H1 (cell line): ENCODE data around the gene RIBC1. TPM values are rescaled to one million over a fixed set of nuclear protein-coding genes. Genes with fewer than 3 reads are reported as not detected.
A peak's percentile ranks its signal among the peaks of the same experiment; 100 is the strongest.
"Not testable (repeated sequence)": the region's sequence is repeated elsewhere in the genome, so short reads cannot be mapped to it uniquely, and the experiment has no call there.

Experiments used
- CTCF ChIA-PET: fragments of 300-600 bp; sonication (Branson Sonifier 250); formaldehyde crosslinking; loops from one replicate; lab custom pipeline; 2021; ENCODE audit not compliant: partially characterized antibody; lab: Charles Lee
- POLR2A ChIA-PET: fragments of 300-600 bp; sonication (Branson Sonifier 250); formaldehyde crosslinking; loops from one replicate; lab custom pipeline; 2021; ENCODE audit warnings: inconsistent platforms; ENCODE audit not compliant: partially characterized antibody; lab: Charles Lee
- DNase-seq, 2 experiments: peaks; one replicate each; pipeline versions ENCODE4 v3.0.0 to v3.0.0-alpha.2; 2010 to 2022; ENCODE audit warnings: low spot score in 2 of 2, low read depth in 1 of 2, mixed read lengths in 1 of 2
- FAIRE-seq: peaks from 2 replicates; lab custom pipeline; 2011; peaks lifted over from hg19 to GRCh38; lab: Jason Lieb, UNC
- H2AFZ ChIP-seq: 2 replicates; pipeline ENCODE4 v1.8.1; 2012; ENCODE audit warnings: low read length, inconsistent platforms
- H2AK5ac ChIP-seq: 2 replicates; pipeline ENCODE4 v1.6.1; 2013; ENCODE audit warnings: low read depth, low read length
- H2BK120ac ChIP-seq: replicated peaks from 2 replicates; pipeline ENCODE3; 2013; ENCODE audit warnings: low read depth, low read length, inconsistent platforms
- H2BK12ac ChIP-seq: 2 replicates; pipeline ENCODE4 v1.6.1; 2013; ENCODE audit warnings: low read depth, low read length
- H2BK15ac ChIP-seq: 2 replicates; pipeline ENCODE4 v1.6.1; 2013; ENCODE audit warnings: low read length
- H2BK20ac ChIP-seq: 2 replicates; pipeline ENCODE4 v1.6.1; 2013; ENCODE audit warnings: low read length
- H2BK5ac ChIP-seq: 2 replicates; pipeline ENCODE4 v1.6.1; 2013; ENCODE audit warnings: low read depth, low read length
- H3K14ac ChIP-seq: 2 replicates; pipeline ENCODE4 v1.6.1; 2013; ENCODE audit warnings: inconsistent platforms; ENCODE audit not compliant: insufficient read length
- H3K18ac ChIP-seq: 2 replicates; pipeline ENCODE4 v1.6.1; 2013; ENCODE audit warnings: low read length; ENCODE audit errors: extremely low read depth
- H3K23ac ChIP-seq: 2 replicates; pipeline ENCODE4 v1.6.1; 2013; ENCODE audit warnings: inconsistent platforms; ENCODE audit not compliant: insufficient read length
- H3K23me2 ChIP-seq: 2 replicates; pipeline ENCODE4 v1.6.1; 2013; ENCODE audit warnings: low read depth, low read length
- H3K27ac ChIP-seq: 2 replicates; pipeline ENCODE4 v1.6.1; 2011; ENCODE audit warnings: low read depth, low read length, inconsistent platforms
- H3K27me3 ChIP-seq, 4 experiments: replicated peaks in 1 of 4; 1 replicate in 1 of 4; 2 replicates in 3 of 4; pipeline versions ENCODE4 v1.6.1 to v1.8.1; 2011 to 2013; ENCODE audit warnings: low read length in 3 of 4, mild to moderate bottlenecking in 3 of 4, inconsistent platforms in 2 of 4, mixed read lengths in 2 of 4, moderate library complexity in 1 of 4; ENCODE audit not compliant: control insufficient read depth in 3 of 4, insufficient read depth in 3 of 4; ENCODE audit errors: extremely low read depth in 1 of 4
- H3K36me3 ChIP-seq, 4 experiments: 2 replicates each; pipeline versions ENCODE4 v1.6.1 to v1.8.1; 2011 to 2013; ENCODE audit warnings: mild to moderate bottlenecking in 4 of 4, low read length in 3 of 4, moderate library complexity in 2 of 4, control low read depth in 1 of 4, inconsistent platforms in 1 of 4; ENCODE audit not compliant: insufficient read depth in 4 of 4, control insufficient read depth in 2 of 4
- H3K4ac ChIP-seq: replicated peaks from 2 replicates; pipeline ENCODE3; 2013; ENCODE audit warnings: low read length, low read depth, mixed read lengths, inconsistent platforms; ENCODE audit not compliant: insufficient read length
- H3K4me1 ChIP-seq, 4 experiments: replicated peaks in 1 of 4; 1 replicate in 1 of 4; 2 replicates in 3 of 4; pipeline versions ENCODE4 v1.6.1 to v1.8.1; 2011 to 2013; ENCODE audit warnings: low read length in 3 of 4, inconsistent platforms in 2 of 4, mixed read lengths in 1 of 4; ENCODE audit not compliant: insufficient read depth in 4 of 4, control insufficient read depth in 3 of 4
- H3K4me2 ChIP-seq, 2 experiments: 2 replicates each; pipeline versions ENCODE4 v1.6.1 to v1.8.1; 2011 to 2013; ENCODE audit warnings: low read depth in 2 of 2, low read length in 2 of 2, control low read depth in 1 of 2, inconsistent platforms in 1 of 2, mild to moderate bottlenecking in 1 of 2; ENCODE audit not compliant: insufficient read depth in 1 of 2
- H3K4me3 ChIP-seq, 4 experiments: fragments of 200-600, 300-600 bp in 1 of 4; sonication (generic), shearing (Covaris generic), sonication (Bioruptor Twin) in 1 of 4; 2 replicates each; pipeline versions ENCODE4 v1.5.1 to v1.8.1; 2011 to 2016; ENCODE audit warnings: low read length in 4 of 4, low read depth in 3 of 4, control low read depth in 2 of 4, inconsistent platforms in 2 of 4, mild to moderate bottlenecking in 2 of 4, mixed read lengths in 1 of 4, moderate library complexity in 1 of 4; ENCODE audit not compliant: insufficient read depth in 2 of 4; ENCODE audit errors: extremely low read depth in 1 of 4
- H3K56ac ChIP-seq: replicated peaks from 2 replicates; pipeline ENCODE3; 2013; ENCODE audit warnings: low read depth, mild to moderate bottlenecking, mixed read lengths, low read length, inconsistent platforms; ENCODE audit not compliant: insufficient read length
- H3K79me1 ChIP-seq: 2 replicates; pipeline ENCODE4 v1.6.1; 2013; ENCODE audit warnings: low read depth, low read length, control low read depth
- H3K79me2 ChIP-seq, 2 experiments: 2 replicates each; pipeline versions ENCODE4 v1.6.1 to v1.8.1; 2012 to 2013; ENCODE audit warnings: low read length in 2 of 2, mild to moderate bottlenecking in 2 of 2, inconsistent platforms in 1 of 2; ENCODE audit not compliant: insufficient read depth in 2 of 2, control insufficient read depth in 1 of 2
- H3K9ac ChIP-seq, 4 experiments: replicated peaks in 1 of 4; 1 replicate in 1 of 4; 2 replicates in 3 of 4; pipeline versions ENCODE4 v1.6.1 to v1.8.1; 2011 to 2013; ENCODE audit warnings: low read depth in 3 of 4, low read length in 3 of 4, control low read depth in 2 of 4, mild to moderate bottlenecking in 2 of 4, moderate library complexity in 2 of 4, inconsistent platforms in 1 of 4; ENCODE audit errors: extremely low read depth in 1 of 4
- H3K9me3 ChIP-seq, 2 experiments: 2 replicates each; pipeline versions ENCODE4 v1.6.1 to v1.8.1; 2012 to 2013; ENCODE audit warnings: mild to moderate bottlenecking in 2 of 2, moderate library complexity in 2 of 2, control low read depth in 1 of 2, inconsistent platforms in 1 of 2, low read depth in 1 of 2, low read length in 1 of 2, mixed read lengths in 1 of 2; ENCODE audit not compliant: insufficient read depth in 2 of 2
- H4K20me1 ChIP-seq, 2 experiments: replicated peaks in 1 of 2; 2 replicates each; pipeline versions ENCODE3 to v1.8.1; 2011 to 2013; ENCODE audit warnings: inconsistent platforms in 2 of 2, low read length in 2 of 2, mild to moderate bottlenecking in 1 of 2; ENCODE audit not compliant: insufficient read depth in 2 of 2, control insufficient read depth in 1 of 2
- H4K5ac ChIP-seq: 2 replicates; pipeline ENCODE4 v1.6.1; 2013; ENCODE audit warnings: low read length, low read depth, mixed read lengths, inconsistent platforms; ENCODE audit not compliant: insufficient read length
- H4K8ac ChIP-seq: 2 replicates; pipeline ENCODE4 v1.8.0; 2013; ENCODE audit warnings: mild to moderate bottlenecking, moderate library complexity, low read length, inconsistent platforms; ENCODE audit not compliant: insufficient read depth; ENCODE audit errors: extremely low read depth
- H4K91ac ChIP-seq: replicated peaks from 2 replicates; pipeline ENCODE3; 2013; ENCODE audit warnings: low read length, mixed read lengths, inconsistent platforms; ENCODE audit not compliant: insufficient read length
- WGBS, 2 experiments: shearing (Covaris generic) in 1 of 2; methylation state at CpG; one replicate each; pipeline versions ENCODE4 v1.1.6 to v1.1.7; 2013 to 2015; ENCODE audit warnings: low lambda C conversion rate in 2 of 2, mixed read lengths in 2 of 2, inconsistent platforms in 1 of 2, low coverage in 1 of 2, missing lambda C conversion rate in 1 of 2; ENCODE audit not compliant: insufficient replicate concordance in 2 of 2, insufficient coverage in 1 of 2, insufficient read length in 1 of 2; ENCODE audit errors: extremely low coverage in 1 of 2, missing lambda C conversion rate in 1 of 2; 5-methylcytosine and 5-hydroxymethylcytosine counted together
- polyA plus RNA-seq, 7 experiments: library from polyadenylated mRNA; depleted of rRNA in 3 of 7; stranded (reverse) in 5 of 7; unstranded in 2 of 7; fragments of >200 nt in 5 of 7; fragments of 200-250 nt in 2 of 7; gene quantifications; 1 replicate in 5 of 7; 2 replicates in 1 of 7; 4 replicates in 1 of 7; pipeline versions ENCODE4 v1.2.1 to v1.2.3, GENCODE V29; 2011 to 2013; ENCODE audit warnings: missing spikeins in 2 of 7, mixed read lengths in 2 of 7
- total RNA-seq: library from RNA; stranded (reverse); fragmentation: NEBNext Ultra II Directional; extraction: Animal tissue kit (Norgen Biotek cat#: 25700); gene quantifications from 2 replicates; pipeline ENCODE4 v1.2.1, GENCODE V29; 2021

The RIBC1 gene
- total and polyA plus RNA-seq, 2 of the 8 experiments (the other 6 are each of a cell fraction or from before 2014, with no cell fraction given) = 0.41 to 0.97 TPM

- H4K8ac ChIP-seq, H2BK5ac ChIP-seq, H3K23ac ChIP-seq, H3K27me3 ChIP-seq, DNase-seq, H2BK120ac ChIP-seq, H2BK20ac ChIP-seq, H2AK5ac ChIP-seq, H3K79me1 ChIP-seq, FAIRE-seq, H4K20me1 ChIP-seq, H2BK15ac ChIP-seq, H3K9me3 ChIP-seq, H3K4me1 ChIP-seq, H3K18ac ChIP-seq, H3K14ac ChIP-seq, H3K27ac ChIP-seq, H3K4ac ChIP-seq, H3K23me2 ChIP-seq, H4K91ac ChIP-seq, H2AFZ ChIP-seq, H3K56ac ChIP-seq, H4K5ac ChIP-seq, H3K36me3 ChIP-seq, H2BK12ac ChIP-seq, H3K9ac ChIP-seq: not testable (repeated sequence)
- Histone ChIP-seq H3K4me2 (peak overlapping the region in 1 of 2 experiments; percentile 85; a peak in 2 of 4 replicates), H3K4me3 (0 out of 8 replicates have a peak overlapping the region, but pooled peaks of 1 of the 4 experiments have one; percentile 77), H3K79me2 (peaks cover 14 to 55% of the 10 kb centered on the region in 2 experiments)
- WGBS, 2 experiments = 100% methylated on average over 3 of the region's 3 CpGs; no CpG with 5 or more reads in 1 of the 2 experiments
- POLR2A ChIA-PET = interaction anchor here (0.7 to 1.1 kb wide), 2 partner anchors 16 to 17 kb away, joined by 3 to 5 read pairs; no protein-coding TSS in a partner anchor
- CTCF ChIA-PET = interaction anchor here (1.0 kb wide), 1 partner anchor 42 kb away, joined by 3 read pairs; no protein-coding TSS in a partner anchor
These were observed 2.3 kb upstream of the RIBC1 start for GRCh38 chrX:53420351-53420750.
